ENCODE results near the gene EPSTI1. TPM values are rescaled to one million over a fixed set of nuclear protein-coding genes. Genes with fewer than 3 reads are reported as not detected.
"Not testable (repeated sequence)": the region's sequence is repeated elsewhere in the genome, so short reads cannot be mapped to it uniquely, and the experiment has no call there.

Gene EPSTI1
- 1.7 and 2.4 TPM in 2 replicates for total RNA-seq (2014; rRNA removed; shearing (Covaris generic))

GRCh38 chr13:42991898-42992763, at the start of gene EPSTI1:
TSS of gene EPSTI1 (minus strand) at chr13:42992241. CDS start at chr13:42992165, 76 bp downstream.
- peak; percentile 44 for DNase-seq (ENCODE audit: low spot score)

GRCh38 chr13:43041369-43041921, 49.4 kb upstream of the EPSTI1 start:
- no peak for DNase-seq (ENCODE audit: low spot score)

GRCh38 chr13:43040581-43041368, 48.7 kb upstream of the EPSTI1 start:
- not testable (repeated sequence) for DNase-seq (ENCODE audit: low spot score)

GRCh38 chr13:43039966-43040365, 47.9 kb upstream of the EPSTI1 start:
- no peak for DNase-seq (ENCODE audit: low spot score)

- DNase-seq (ENCODE audit: low spot score), result no peak
These were observed 44.6 kb upstream of the EPSTI1 start for GRCh38 chr13:43036351-43037250.

- DNase-seq (ENCODE audit: low spot score), result no peak
These were observed 41.0 kb upstream of the EPSTI1 start for GRCh38 chr13:43033038-43033437.

- no peak for DNase-seq (ENCODE audit: low spot score)
These were observed 39.8 kb upstream of the EPSTI1 start for GRCh38 chr13:43031881-43032280.

- no peak for DNase-seq (ENCODE audit: low spot score)
These were observed 38.5 kb upstream of the EPSTI1 start for GRCh38 chr13:43030548-43030947.

GRCh38 chr13:43026262-43026661, 34.2 kb upstream of the EPSTI1 start:
- no peak for DNase-seq (ENCODE audit: low spot score)

- DNase-seq (ENCODE audit: low spot score), result peak; percentile 14
These were observed 31.4 kb upstream of the EPSTI1 start, which contains the start of gene DNAJC15 for GRCh38 chr13:43023289-43023963. TSS of gene DNAJC15 (plus strand) at chr13:43023586. CDS start at chr13:43023627, 41 bp downstream.

GRCh38 chr13:43022934-43023288, 30.9 kb upstream of the EPSTI1 start:
- DNase-seq (ENCODE audit: low spot score), result no peak

GRCh38 chr13:43021926-43022670, 30.1 kb upstream of the EPSTI1 start:
- no peak for DNase-seq (ENCODE audit: low spot score)

GRCh38 chr13:43020794-43021193, 28.8 kb upstream of the EPSTI1 start:
- DNase-seq (ENCODE audit: low spot score), result no peak

GRCh38 chr13:43019811-43020210, 27.8 kb upstream of the EPSTI1 start:
- DNase-seq (ENCODE audit: low spot score), result no peak

GRCh38 chr13:43016226-43016625, 24.2 kb upstream of the EPSTI1 start:
- DNase-seq (ENCODE audit: low spot score), result no peak

- no peak for DNase-seq (ENCODE audit: low spot score)
These were observed 22.1 kb upstream of the EPSTI1 start for GRCh38 chr13:43014162-43014561.

GRCh38 chr13:43009506-43009905, 17.5 kb upstream of the EPSTI1 start:
- no peak for DNase-seq (ENCODE audit: low spot score)

GRCh38 chr13:43008596-43008995, 16.6 kb upstream of the EPSTI1 start:
- DNase-seq (ENCODE audit: low spot score), result no peak

- DNase-seq (ENCODE audit: low spot score), result peak; percentile 38
These were observed 15.0 kb upstream of the EPSTI1 start for GRCh38 chr13:43006893-43007631.
